CD14-positive monocyte (primary cell): ENCODE data around the gene CDK4. TPM values are rescaled to one million over a fixed set of nuclear protein-coding genes. Genes with fewer than 3 reads are reported as not detected.
A peak's percentile ranks its signal among the peaks of the same experiment; 100 is the strongest.

Experiments
- DNase-seq, 3 donors: peaks; one replicate each; pipeline ENCODE4 v3.0.0-alpha.2; 2011 to 2022
- H2AFZ ChIP-seq: 2 replicates; pipeline ENCODE4 v1.6.0; 2012; ENCODE audit warnings: mild to moderate bottlenecking, low read depth, low read length, inconsistent platforms; ENCODE audit not compliant: insufficient read depth, poor library complexity, severe bottlenecking
- H3K27ac ChIP-seq, 2 donors: 1 replicate in 1 of 2; 2 replicates in 1 of 2; pipeline ENCODE4 v1.5.1; 2012 to 2013; ENCODE audit warnings: low read length in 2 of 2, control low read depth in 1 of 2, inconsistent platforms in 1 of 2, low read depth in 1 of 2, mild to moderate bottlenecking in 1 of 2
- H3K27me3 ChIP-seq, 2 donors: one replicate each; pipeline versions ENCODE4 v1.6.0 to v1.6.1; 2011 to 2013; ENCODE audit warnings: low read length in 2 of 2; ENCODE audit not compliant: control insufficient read depth in 2 of 2, insufficient read depth in 2 of 2
- H3K36me3 ChIP-seq, 2 donors: replicated peaks in 1 of 2; 1 replicate in 1 of 2; 2 replicates in 1 of 2; pipeline versions ENCODE4 v1.5.1 to v1.6.1; 2012 to 2013; ENCODE audit warnings: low read length in 2 of 2, control low read depth in 1 of 2, inconsistent platforms in 1 of 2, mild to moderate bottlenecking in 1 of 2; ENCODE audit not compliant: insufficient read depth in 2 of 2, control insufficient read depth in 1 of 2
- H3K4me1 ChIP-seq, 2 donors: 1 replicate in 1 of 2; 2 replicates in 1 of 2; pipeline versions ENCODE4 v1.5.1 to v1.6.1; 2012 to 2013; ENCODE audit warnings: low read length in 2 of 2, control low read depth in 1 of 2, inconsistent platforms in 1 of 2, mild to moderate bottlenecking in 1 of 2, moderate library complexity in 1 of 2; ENCODE audit not compliant: insufficient read depth in 2 of 2, control insufficient read depth in 1 of 2
- H3K4me2 ChIP-seq: replicated peaks from 2 replicates; pipeline ENCODE3; 2012; ENCODE audit warnings: low read length, moderate library complexity, mild to moderate bottlenecking; ENCODE audit not compliant: poor library complexity, severe bottlenecking; ENCODE audit errors: extremely low read depth
- H3K4me3 ChIP-seq, 3 experiments: fragments of 200-600 bp in 1 of 3; sonication (generic) in 1 of 3; replicated peaks in 1 of 3; 1 replicate in 2 of 3; 2 replicates in 1 of 3; pipeline ENCODE4 v1.5.1; 2011 to 2013; ENCODE audit warnings: low read length in 3 of 3, mild to moderate bottlenecking in 3 of 3, control low read depth in 2 of 3, low read depth in 2 of 3, inconsistent platforms in 1 of 3, moderate library complexity in 1 of 3
- H3K79me2 ChIP-seq: 2 replicates; pipeline ENCODE4 v1.6.0; 2012; ENCODE audit warnings: mild to moderate bottlenecking, control low read depth, inconsistent platforms, low read length, moderate library complexity; ENCODE audit not compliant: insufficient read depth
- H3K9ac ChIP-seq: 2 replicates; pipeline ENCODE4 v1.6.0; 2017; ENCODE audit warnings: low read length, mild to moderate bottlenecking; ENCODE audit not compliant: insufficient read depth, poor library complexity, severe bottlenecking
- H3K9me3 ChIP-seq, 2 donors: replicated peaks in 1 of 2; 1 replicate in 1 of 2; 2 replicates in 1 of 2; pipeline versions ENCODE4 v1.5.1 to v1.6.1; 2012 to 2013; ENCODE audit warnings: low read length in 2 of 2, control low read depth in 1 of 2; ENCODE audit not compliant: control insufficient read depth in 1 of 2, insufficient read depth in 1 of 2
- H4K20me1 ChIP-seq: 2 replicates; pipeline ENCODE4 v1.6.0; 2012; ENCODE audit warnings: mild to moderate bottlenecking, low read length, control low read depth, moderate library complexity; ENCODE audit not compliant: insufficient read depth
- H3K27ac Mint-ChIP-seq, 7 donors: one replicate each; pipeline ENCODE4 v1.8.0; 2020; ENCODE audit warnings: mild to moderate bottlenecking in 7 of 7, mixed read lengths in 7 of 7, moderate library complexity in 6 of 7, inconsistent platforms in 2 of 7
- H3K27me3 Mint-ChIP-seq, 3 donors: one replicate each; pipeline ENCODE4 v1.8.0; 2021 to 2022; ENCODE audit warnings: low read depth in 3 of 3, mild to moderate bottlenecking in 3 of 3, mixed read lengths in 3 of 3, moderate library complexity in 3 of 3, inconsistent platforms in 1 of 3
- H3K36me3 Mint-ChIP-seq, 2 donors: one replicate each; pipeline ENCODE4 v1.8.0; 2020; ENCODE audit warnings: mixed read lengths in 2 of 2, inconsistent platforms in 1 of 2, mild to moderate bottlenecking in 1 of 2
- H3K4me1 Mint-ChIP-seq: one replicate; pipeline ENCODE4 v1.8.0; 2020; ENCODE audit warnings: mild to moderate bottlenecking, mixed read lengths
- H3K4me3 Mint-ChIP-seq, 2 donors: one replicate each; pipeline ENCODE4 v1.8.0; 2020; ENCODE audit warnings: mild to moderate bottlenecking in 2 of 2, mixed read lengths in 2 of 2, moderate library complexity in 1 of 2
- H3K9me3 Mint-ChIP-seq, 7 donors: one replicate each; pipeline ENCODE4 v1.8.0; 2020 to 2022; ENCODE audit warnings: mixed read lengths in 7 of 7, mild to moderate bottlenecking in 6 of 7, moderate library complexity in 6 of 7, inconsistent platforms in 2 of 7
- CTCF ChIP-seq: fragments of 200-600 bp; IDR thresholded peaks from one replicate; pipeline ENCODE4 v1.8.0; 2022; ENCODE audit warnings: antibody characterized with exemption, mild to moderate bottlenecking
- WGBS: methylation state at CpG from one replicate; pipeline ENCODE4 v1.1.5; 2013; ENCODE audit warnings: missing lambda C conversion rate; ENCODE audit not compliant: insufficient coverage; 5-methylcytosine and 5-hydroxymethylcytosine counted together
- intact Hi-C, 2 donors: fragments of 100-400 bp; cut with micrococcal nuclease; formaldehyde crosslinking; loops; one replicate each; pipeline versions ENCODE4 v1.15.0 to v1.15.1; 2023
- polyA plus RNA-seq, 3 donors: library from polyadenylated mRNA; depleted of rRNA in 1 of 3; unstranded in 2 of 3; stranded (reverse) in 1 of 3; fragments of 300-500 nt in 2 of 3; fragments of >200 nt in 1 of 3; fragmentation: Illumina TruSeq in 2 of 3; gene quantifications; 1 replicate in 2 of 3; 2 replicates in 1 of 3; pipeline ENCODE4 v1.2.3, GENCODE V29; 2012 to 2021

CDK4 gene
- polyA plus RNA-seq, 3 donors, result 26.2 to 38.4 (median 27.4) TPM

GRCh38 chr12:57782608-57783465 is 30.7 kb upstream of the CDK4 start, which contains the start of gene TSFM:
Gene TSFM (plus strand): TSS chr12:57782787. CDS start chr12:57782802, 15 bp downstream.
- H3K9ac ChIP-seq, result peak within 1 kb of the TSS; percentile 77
- peak within 1 kb of the TSS; percentile 87 for H2AFZ ChIP-seq
- H3K36me3 ChIP-seq, result peaks cover 25 to 28% of the 10 kb centered on the region in 2 donors
- H3K4me3 ChIP-seq, result peak within 1 kb of the TSS; percentile 63 to 87 (median 82)
- Mint-ChIP-seq H3K4me3 (peak within 1 kb of the TSS; percentile 99 to 100), H3K27me3 (peaks cover 0 to 3% (median 0%) of the 10 kb centered on the region in 3 donors), H3K4me1 (peaks cover 41% of the 10 kb centered on the region), H3K27ac (peak within 1 kb of the TSS; percentile 91 to 98 (median 95)), H3K36me3 (peaks cover 23 to 24% of the 10 kb centered on the region in 2 donors), H3K9me3 (peaks cover 0 to 2% (median 0%) of the 10 kb centered on the region in 7 donors)
- H3K27ac ChIP-seq, result peak within 1 kb of the TSS; percentile 43 to 81
- DNase-seq, result peak; percentile 91 to 93 (median 92)
- peaks cover 17% of the 10 kb centered on the region for H3K79me2 ChIP-seq
- WGBS, result 1% methylated on average over 43 of the region's 45 CpGs
- no peaks in the 10 kb centered on the region for H3K9me3 ChIP-seq
- intact Hi-C loops, result loop anchor here in 1 of 2 donors (5.0 kb wide), 1 partner anchor 64 kb away; the partner anchor contains the start of gene CTDSP2
- H3K4me2 ChIP-seq, result peak within 1 kb of the TSS; percentile 83
- H3K4me1 ChIP-seq, result peaks cover 37 to 39% of the 10 kb centered on the region in 2 donors
- no peaks in the 10 kb centered on the region for H4K20me1 ChIP-seq
- peak; percentile 94 for TF ChIP-seq CTCF
- H3K27me3 ChIP-seq, result no peaks in the 10 kb centered on the region

- H3K4me2 ChIP-seq, result peak overlapping the region; percentile 83
- intact Hi-C loops, result loop anchor here in 1 of 2 donors (5.0 kb wide), 1 partner anchor 65 kb away; the partner anchor contains the start of gene CTDSP2
- Mint-ChIP-seq H3K4me1 (peaks cover 41% of the 10 kb centered on the region), H3K27me3 (peaks cover 0 to 3% (median 0%) of the 10 kb centered on the region in 3 donors), H3K9me3 (peaks cover 0 to 2% (median 0%) of the 10 kb centered on the region in 7 donors), H3K36me3 (peaks cover 18 to 19% of the 10 kb centered on the region in 2 donors), H3K27ac (peak overlapping the region; percentile 91 to 98 (median 95)), H3K4me3 (peak overlapping the region in 1 of 2 donors; percentile 99)
- peak overlapping the region in 2 of 3 experiments; percentile 82 to 87 for H3K4me3 ChIP-seq
- H4K20me1 ChIP-seq, result no peaks in the 10 kb centered on the region
- H3K27me3 ChIP-seq, result no peaks in the 10 kb centered on the region
- H3K9ac ChIP-seq, result no peak overlapping the region
- TF ChIP-seq CTCF, result no peak
- peaks cover 37 to 39% of the 10 kb centered on the region in 2 donors for H3K4me1 ChIP-seq
- 0% methylated on average over 1 of the region's 4 CpGs for WGBS
- peaks cover 22% of the 10 kb centered on the region in 2 donors for H3K36me3 ChIP-seq
- no peaks in the 10 kb centered on the region for H3K9me3 ChIP-seq
- H3K79me2 ChIP-seq, result peaks cover 17% of the 10 kb centered on the region
- DNase-seq, result no peak
- peak overlapping the region; percentile 57 for H2AFZ ChIP-seq
- H3K27ac ChIP-seq, result peak overlapping the region in 1 of 2 donors; percentile 81
Measured at GRCh38 chr12:57782243-57782607, 30.1 kb upstream of the CDK4 start.
